WTC11 (cell line): ENCODE measurements around the gene RNF135.

Source experiments
- CREB1 ChIP-seq: sonication (generic); formaldehyde crosslinking; IDR thresholded peaks from 2 replicates; pipeline ENCODE4 v1.8.0; 2023; ENCODE audit warnings: mild to moderate bottlenecking, missing genetic modification reagents
- NFE2L1 ChIP-seq: sonication (generic); formaldehyde crosslinking; IDR thresholded peaks from 2 replicates; pipeline ENCODE4 v1.8.1; 2023; ENCODE audit warnings: missing genetic modification reagents
- NR2C2 ChIP-seq: sonication (generic); formaldehyde crosslinking; IDR thresholded peaks from 2 replicates; pipeline ENCODE4 v1.8.0; 2022; ENCODE audit warnings: mild to moderate bottlenecking, missing genetic modification reagents
- RORB ChIP-seq: fragments of 250-450 bp; sonication (Bioruptor Pico); IDR thresholded peaks from 2 replicates; pipeline ENCODE4 v1.9.0; 2021; ENCODE audit warnings: mild to moderate bottlenecking
- SMAD3 ChIP-seq: sonication (generic); formaldehyde crosslinking; IDR thresholded peaks from 2 replicates; pipeline ENCODE4 v1.8.0; 2022; ENCODE audit warnings: missing genetic modification reagents, mild to moderate bottlenecking, borderline replicate concordance
- TF ChIP-seq, protein P1 (sequence below): fragments of 200-600 bp; IDR thresholded peaks from 2 replicates; pipeline ENCODE4 v1.8.0; 2022; ENCODE audit warnings: antibody characterized with exemption
- TF ChIP-seq, protein P2 (sequence below): sonication (generic); formaldehyde crosslinking; IDR thresholded peaks from 2 replicates; pipeline ENCODE4 v1.8.1; 2023; ENCODE audit warnings: mild to moderate bottlenecking, missing genetic modification reagents
- TF ChIP-seq, protein P3 (sequence below): sonication (generic); formaldehyde crosslinking; IDR thresholded peaks from 2 replicates; pipeline ENCODE4 v1.8.0; 2023; ENCODE audit warnings: missing genetic modification reagents

DNA sequence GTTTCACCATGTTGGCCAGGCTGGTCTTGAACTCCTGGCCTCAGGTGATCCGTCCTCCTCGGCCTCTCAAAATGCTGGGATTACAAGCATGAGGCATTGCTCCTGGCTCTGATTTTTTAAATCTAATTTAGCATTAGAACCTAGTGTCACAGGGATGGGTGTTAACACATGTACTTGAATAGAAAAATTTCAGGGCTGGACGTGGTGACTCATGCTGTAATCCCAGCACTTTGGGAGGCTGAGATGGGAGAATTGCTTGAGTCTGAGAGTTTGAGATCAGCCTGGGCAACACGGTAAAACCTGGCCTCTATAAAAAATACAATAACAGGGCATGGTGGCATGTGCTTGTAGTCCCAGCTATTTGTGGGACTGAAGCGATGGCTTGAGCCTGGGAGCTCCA lies 6.0 kb upstream of the RNF135 start:
- TF ChIP-seq, protein P1, sequence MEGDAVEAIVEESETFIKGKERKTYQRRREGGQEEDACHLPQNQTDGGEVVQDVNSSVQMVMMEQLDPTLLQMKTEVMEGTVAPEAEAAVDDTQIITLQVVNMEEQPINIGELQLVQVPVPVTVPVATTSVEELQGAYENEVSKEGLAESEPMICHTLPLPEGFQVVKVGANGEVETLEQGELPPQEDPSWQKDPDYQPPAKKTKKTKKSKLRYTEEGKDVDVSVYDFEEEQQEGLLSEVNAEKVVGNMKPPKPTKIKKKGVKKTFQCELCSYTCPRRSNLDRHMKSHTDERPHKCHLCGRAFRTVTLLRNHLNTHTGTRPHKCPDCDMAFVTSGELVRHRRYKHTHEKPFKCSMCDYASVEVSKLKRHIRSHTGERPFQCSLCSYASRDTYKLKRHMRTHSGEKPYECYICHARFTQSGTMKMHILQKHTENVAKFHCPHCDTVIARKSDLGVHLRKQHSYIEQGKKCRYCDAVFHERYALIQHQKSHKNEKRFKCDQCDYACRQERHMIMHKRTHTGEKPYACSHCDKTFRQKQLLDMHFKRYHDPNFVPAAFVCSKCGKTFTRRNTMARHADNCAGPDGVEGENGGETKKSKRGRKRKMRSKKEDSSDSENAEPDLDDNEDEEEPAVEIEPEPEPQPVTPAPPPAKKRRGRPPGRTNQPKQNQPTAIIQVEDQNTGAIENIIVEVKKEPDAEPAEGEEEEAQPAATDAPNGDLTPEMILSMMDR, result no peak
- TF ChIP-seq CREB1 (CRISPR knock-in tag) (no peak), RORB (CRISPR knock-in tag) (no peak), NFE2L1 (CRISPR knock-in tag) (no peak), NR2C2 (CRISPR knock-in tag) (no peak), SMAD3 (no peak)
- TF ChIP-seq, protein P2, sequence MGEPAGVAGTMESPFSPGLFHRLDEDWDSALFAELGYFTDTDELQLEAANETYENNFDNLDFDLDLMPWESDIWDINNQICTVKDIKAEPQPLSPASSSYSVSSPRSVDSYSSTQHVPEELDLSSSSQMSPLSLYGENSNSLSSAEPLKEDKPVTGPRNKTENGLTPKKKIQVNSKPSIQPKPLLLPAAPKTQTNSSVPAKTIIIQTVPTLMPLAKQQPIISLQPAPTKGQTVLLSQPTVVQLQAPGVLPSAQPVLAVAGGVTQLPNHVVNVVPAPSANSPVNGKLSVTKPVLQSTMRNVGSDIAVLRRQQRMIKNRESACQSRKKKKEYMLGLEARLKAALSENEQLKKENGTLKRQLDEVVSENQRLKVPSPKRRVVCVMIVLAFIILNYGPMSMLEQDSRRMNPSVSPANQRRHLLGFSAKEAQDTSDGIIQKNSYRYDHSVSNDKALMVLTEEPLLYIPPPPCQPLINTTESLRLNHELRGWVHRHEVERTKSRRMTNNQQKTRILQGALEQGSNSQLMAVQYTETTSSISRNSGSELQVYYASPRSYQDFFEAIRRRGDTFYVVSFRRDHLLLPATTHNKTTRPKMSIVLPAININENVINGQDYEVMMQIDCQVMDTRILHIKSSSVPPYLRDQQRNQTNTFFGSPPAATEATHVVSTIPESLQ (CRISPR knock-in tag), result no peak
- TF ChIP-seq, protein P3, sequence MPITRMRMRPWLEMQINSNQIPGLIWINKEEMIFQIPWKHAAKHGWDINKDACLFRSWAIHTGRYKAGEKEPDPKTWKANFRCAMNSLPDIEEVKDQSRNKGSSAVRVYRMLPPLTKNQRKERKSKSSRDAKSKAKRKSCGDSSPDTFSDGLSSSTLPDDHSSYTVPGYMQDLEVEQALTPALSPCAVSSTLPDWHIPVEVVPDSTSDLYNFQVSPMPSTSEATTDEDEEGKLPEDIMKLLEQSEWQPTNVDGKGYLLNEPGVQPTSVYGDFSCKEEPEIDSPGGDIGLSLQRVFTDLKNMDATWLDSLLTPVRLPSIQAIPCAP, result no peak
